ENCODE data around the gene IL4R. TPM values are rescaled to one million over a fixed set of nuclear protein-coding genes. Genes with fewer than 3 reads are reported as not detected.
"Not testable (repeated sequence)": the region's sequence is repeated elsewhere in the genome, so short reads cannot be mapped to it uniquely, and the experiment has no call there.

The IL4R gene
- total RNA-seq, 1 experiment from 2014 or later = 28.6 TPM

GRCh38 chr16:27328937-27329336, 15.2 kb downstream of the IL4R start:
- no peak overlapping the region for H2BK15ac ChIP-seq (ENCODE audit: low read depth, low read length)
- Mint-ChIP-seq H3K36me3 (ENCODE audit: insufficient read depth in 1 of 3, low read depth in 3 of 3) (peaks cover 5 to 13% (median 7%) of the 10 kb centered on the region in 3 experiments; a peak in 5 of 7 replicates), H3K27ac (peak overlapping the region; percentile 44 to 71 (median 64); a peak in 3 of 7 replicates), H3K27me3 (ENCODE audit: low read depth) (no peaks in the 10 kb centered on the region), H3K4me1 (peaks cover 51 to 55% of the 10 kb centered on the region in 2 experiments), H3K4me3 (no peak overlapping the region), H3K9me3 (no peaks in the 10 kb centered on the region)
- H3K4ac ChIP-seq (ENCODE audit: low read depth, low read length) = no peak overlapping the region
- no peaks in the 10 kb centered on the region for H4K20me1 ChIP-seq (ENCODE audit: control insufficient read depth, insufficient read depth, insufficient read length)
- no peak for DNase-seq
- H4K5ac ChIP-seq (ENCODE audit: insufficient read length, low read depth, low read length) = no peak overlapping the region
- no peaks in the 10 kb centered on the region; the same call in 1 of the 2 replicates for H3K79me2 ChIP-seq (ENCODE audit: insufficient read depth, low read length)
- no peak overlapping the region for H3K56ac ChIP-seq (ENCODE audit: insufficient read length, low read depth, low read length)
- no peak overlapping the region for H2AFZ ChIP-seq (ENCODE audit: low read length)
- H3K14ac ChIP-seq (ENCODE audit: insufficient read depth, low read length) = no peak overlapping the region
- no peak overlapping the region for H4K8ac ChIP-seq (replicated peaks; ENCODE audit: insufficient read length, low read depth, low read length)
- no peak overlapping the region for H2BK20ac ChIP-seq (ENCODE audit: low read depth, low read length, poor library complexity, severe bottlenecking)
- no peak overlapping the region for H2BK12ac ChIP-seq (ENCODE audit: insufficient read length, low read depth, low read length)
- H3K27me3 ChIP-seq (ENCODE audit: insufficient read depth, low read length) = no peaks in the 10 kb centered on the region
- H2BK120ac ChIP-seq (ENCODE audit: low read depth, low read length, poor library complexity, severe bottlenecking) = no peak overlapping the region
- H3K9ac ChIP-seq (ENCODE audit: extremely low read depth, insufficient read length, low read length) = no peak overlapping the region
- no peak overlapping the region for H3K18ac ChIP-seq (ENCODE audit: insufficient read length, low read depth, low read length)
- no peaks in the 10 kb centered on the region for H3K23me2 ChIP-seq (ENCODE audit: insufficient read length, low read depth, low read length, poor library complexity, severe bottlenecking)
- no peak for TF ChIP-seq CTCF (conservative IDR thresholded peaks at IDR 0.05)
- WGBS (ENCODE audit: extremely low coverage, insufficient read length, low lambda C conversion rate) = no CpG with 5 or more reads among the region's 5 CpGs
- H3K9me3 ChIP-seq (ENCODE audit: control insufficient read depth, low read depth, low read length) = no peaks in the 10 kb centered on the region
- no peak overlapping the region for H3T11ph ChIP-seq (ENCODE audit: low read length)
- peaks cover 9% of the 10 kb centered on the region; the same call in 1 of the 2 replicates for H3K4me1 ChIP-seq (ENCODE audit: insufficient read depth, low read length)
- H2BK5ac ChIP-seq (ENCODE audit: insufficient read length, low read length) = no peak overlapping the region
- H3K4me2 ChIP-seq (ENCODE audit: insufficient read depth, insufficient read length, low read length) = no peak overlapping the region
- no peak overlapping the region for H3K23ac ChIP-seq (ENCODE audit: insufficient read length, low read depth, low read length)
- no peak overlapping the region for H4K91ac ChIP-seq (ENCODE audit: insufficient read length, low read depth, low read length)
- H2AK5ac ChIP-seq (ENCODE audit: insufficient read length, low read length) = no peak overlapping the region
- H3K27ac ChIP-seq (ENCODE audit: insufficient read length, low read depth, low read length) = no peak overlapping the region
- no peaks in the 10 kb centered on the region for H3K79me1 ChIP-seq (ENCODE audit: insufficient read depth, low read depth, low read length, poor library complexity, severe bottlenecking)

GRCh38 chr16:27329376-27330079, 15.8 kb downstream of the IL4R start:
- H4K91ac ChIP-seq (ENCODE audit: insufficient read length, low read depth, low read length); H2BK120ac ChIP-seq (ENCODE audit: low read depth, low read length, poor library complexity, severe bottlenecking); H3K27me3 ChIP-seq (ENCODE audit: insufficient read depth, low read length); H2BK15ac ChIP-seq (ENCODE audit: low read depth, low read length); H2BK20ac ChIP-seq (ENCODE audit: low read depth, low read length, poor library complexity, severe bottlenecking); H3T11ph ChIP-seq (ENCODE audit: low read length); H3K79me1 ChIP-seq (ENCODE audit: insufficient read depth, low read depth, low read length, poor library complexity, severe bottlenecking); H4K8ac ChIP-seq (replicated peaks; ENCODE audit: insufficient read length, low read depth, low read length); H3K23me2 ChIP-seq (ENCODE audit: insufficient read length, low read depth, low read length, poor library complexity, severe bottlenecking); H3K9me3 Mint-ChIP-seq; H2AFZ ChIP-seq (ENCODE audit: low read length); DNase-seq; H3K27me3 Mint-ChIP-seq (ENCODE audit: low read depth); H3K4ac ChIP-seq (ENCODE audit: low read depth, low read length); H3K14ac ChIP-seq (ENCODE audit: insufficient read depth, low read length); H2BK12ac ChIP-seq (ENCODE audit: insufficient read length, low read depth, low read length); H3K9ac ChIP-seq (ENCODE audit: extremely low read depth, insufficient read length, low read length); H2BK5ac ChIP-seq (ENCODE audit: insufficient read length, low read length); H3K18ac ChIP-seq (ENCODE audit: insufficient read length, low read depth, low read length); H3K4me2 ChIP-seq (ENCODE audit: insufficient read depth, insufficient read length, low read length); H3K79me2 ChIP-seq (ENCODE audit: insufficient read depth, low read length); H3K27ac ChIP-seq (ENCODE audit: insufficient read length, low read depth, low read length); H3K9me3 ChIP-seq (ENCODE audit: control insufficient read depth, low read depth, low read length); H4K5ac ChIP-seq (ENCODE audit: insufficient read length, low read depth, low read length); H3K56ac ChIP-seq (ENCODE audit: insufficient read length, low read depth, low read length); H3K23ac ChIP-seq (ENCODE audit: insufficient read length, low read depth, low read length); H3K4me1 ChIP-seq (ENCODE audit: insufficient read depth, low read length); H4K20me1 ChIP-seq (ENCODE audit: control insufficient read depth, insufficient read depth, insufficient read length); H2AK5ac ChIP-seq (ENCODE audit: insufficient read length, low read length): not testable (repeated sequence)
- Mint-ChIP-seq H3K4me1 (peaks cover 46 to 50% of the 10 kb centered on the region in 2 experiments), H3K36me3 (ENCODE audit: insufficient read depth in 1 of 3, low read depth in 3 of 3) (peaks cover 5 to 17% (median 7%) of the 10 kb centered on the region in 3 experiments; a peak in 5 of 7 replicates), H3K4me3 (peak overlapping the region in 1 of 2 experiments; percentile 13; a peak in 1 of 5 replicates), H3K27ac (peak overlapping the region in 1 of 3 experiments; percentile 71; a peak in 4 of 7 replicates)
- no CpG with 5 or more reads among the region's 8 CpGs for WGBS (ENCODE audit: extremely low coverage, insufficient read length, low lambda C conversion rate)
